GM12891 (cell line): ENCODE results near the gene SIGLEC12.

Experiments
- POLR2A ChIP-seq: IDR thresholded peaks from 2 replicates; pipeline ENCODE4 v1.6.1; 2011; ENCODE audit warnings: low read depth, low read length, control low read depth
- POLR2AphosphoS5 ChIP-seq: IDR thresholded peaks from 2 replicates; pipeline ENCODE4 v1.6.1; 2011; ENCODE audit warnings: low read depth, low read length, control low read depth
- POU2F2 ChIP-seq: IDR thresholded peaks from 2 replicates; pipeline ENCODE4 v1.6.1; 2011; ENCODE audit warnings: low read depth, mild to moderate bottlenecking, control low read depth, low read length, moderate library complexity
- SPI1 ChIP-seq: IDR thresholded peaks from 2 replicates; pipeline ENCODE4 v1.6.1; 2011; ENCODE audit warnings: low read depth, low read length, control low read depth
- TAF1 ChIP-seq: IDR thresholded peaks from 2 replicates; pipeline ENCODE4 v1.6.1; 2011; ENCODE audit warnings: low read depth, low read length, control low read depth

DNA sequence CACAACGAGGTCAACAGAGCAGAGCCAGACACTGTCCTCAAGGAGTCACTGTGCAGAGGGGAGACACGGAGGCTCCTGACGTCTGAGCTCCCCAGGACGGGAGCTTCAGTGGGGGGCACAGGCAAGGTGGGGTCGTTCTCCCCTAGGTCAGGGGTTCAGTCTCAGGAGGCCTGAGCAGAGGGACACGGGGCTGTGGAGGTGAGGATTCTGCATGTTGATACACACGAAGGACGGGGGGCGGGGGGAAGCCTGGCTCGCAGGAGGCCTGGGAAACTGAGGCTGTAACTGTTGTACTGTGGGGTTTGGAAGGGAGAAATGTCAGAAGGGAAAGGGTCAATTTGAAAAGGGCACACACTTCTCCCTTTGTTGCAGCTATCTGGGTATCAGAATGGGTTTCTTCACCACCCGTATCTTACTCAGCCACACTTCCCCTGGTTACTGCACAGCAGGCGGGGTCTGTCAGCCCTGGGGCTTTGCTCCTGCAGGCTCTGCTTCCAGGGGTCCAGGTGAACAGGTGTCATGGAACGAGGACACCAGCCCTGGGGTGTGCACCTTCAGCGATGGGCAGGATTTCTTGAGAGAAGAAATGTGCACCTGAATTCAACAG lies 42.6 kb downstream of the SIGLEC12 start:
- no peak for TF ChIP-seq POLR2A
- TF ChIP-seq POLR2AphosphoS5: no peak
- no peak for TF ChIP-seq TAF1
- no peak for TF ChIP-seq POU2F2
- TF ChIP-seq SPI1: no peak
